Activated T-helper 17 cell treated with anti-CD3 and anti-CD28 coated beads, Interleukin-2, amount 50 U/mL, for 72 hours (primary cell): ENCODE results near the gene P2RY8. TPM values are rescaled to one million over a fixed set of nuclear protein-coding genes. Genes with fewer than 3 reads are reported as not detected.
A peak's percentile ranks its signal among the peaks of the same experiment; 100 is the strongest.
"Not testable (repeated sequence)": the region's sequence is repeated elsewhere in the genome, so short reads cannot be mapped to it uniquely, and the experiment has no call there.

Experiments used
- ATAC-seq: fragments of 150-1000 bp; cut with Tn5 transposase; replicated peaks from 2 replicates; pipeline ENCODE4 v1.10.0; 2021; ENCODE audit warnings: mild to moderate bottlenecking, moderate library complexity
- H3K27ac Mint-ChIP-seq: one replicate; pipeline ENCODE4 v1.8.0; 2022; ENCODE audit warnings: mixed read lengths
- H3K27me3 Mint-ChIP-seq: one replicate; pipeline ENCODE4 v1.8.0; 2022; ENCODE audit warnings: mixed read lengths
- H3K36me3 Mint-ChIP-seq: one replicate; pipeline ENCODE4 v1.8.0; 2022; ENCODE audit warnings: low read depth, mild to moderate bottlenecking, mixed read lengths
- H3K4me1 Mint-ChIP-seq: one replicate; pipeline ENCODE4 v1.8.0; 2022; ENCODE audit warnings: mixed read lengths
- H3K4me3 Mint-ChIP-seq: one replicate; pipeline ENCODE4 v1.8.0; 2022; ENCODE audit warnings: mild to moderate bottlenecking, mixed read lengths
- H3K9me3 Mint-ChIP-seq: one replicate; pipeline ENCODE4 v1.8.0; 2022; ENCODE audit warnings: mixed read lengths
- total RNA-seq, 2 donors: library from RNA; stranded (reverse); gene quantifications; one replicate each; pipeline ENCODE4 v1.2.3, GENCODE V29; 2022

The P2RY8 gene
- total RNA-seq, 2 donors from 2014 or later, result 89.0 to 105 TPM

- no peak for ATAC-seq
- Mint-ChIP-seq H3K9me3 (peaks cover 24% of the 10 kb centered on the region), H3K27ac (peak overlapping the region; percentile 96), H3K27me3 (no peaks in the 10 kb centered on the region), H3K4me3 (peak overlapping the region; percentile 54), H3K4me1 (peaks cover 59% of the 10 kb centered on the region), H3K36me3 (peaks cover 85% of the 10 kb centered on the region)
Observed at GRCh38 chrX:1477801-1478458, 59.1 kb downstream of the P2RY8 start.

GRCh38 chrX:1477229-1477628, 59.8 kb downstream of the P2RY8 start:
- Mint-ChIP-seq H3K36me3 (peaks cover 87% of the 10 kb centered on the region), H3K4me3 (no peak overlapping the region), H3K27ac (peak overlapping the region; percentile 96), H3K4me1 (peaks cover 65% of the 10 kb centered on the region), H3K27me3 (no peaks in the 10 kb centered on the region), H3K9me3 (peaks cover 24% of the 10 kb centered on the region)
- no peak for ATAC-seq

- peaks cover 87% of the 10 kb centered on the region for H3K36me3 Mint-ChIP-seq
- H3K27ac Mint-ChIP-seq, result peak overlapping the region; percentile 96
Observed at GRCh38 chrX:1476682-1477081, 60.3 kb downstream of the P2RY8 start.

GRCh38 chrX:1475881-1476280, 61.1 kb downstream of the P2RY8 start:
- no peak for ATAC-seq
- peaks cover 30% of the 10 kb centered on the region for H3K9me3 Mint-ChIP-seq
- H3K4me1 Mint-ChIP-seq, result peaks cover 72% of the 10 kb centered on the region
- no peak overlapping the region for H3K4me3 Mint-ChIP-seq
- H3K36me3 Mint-ChIP-seq, result peaks cover 84% of the 10 kb centered on the region
- H3K27ac Mint-ChIP-seq, result no peak overlapping the region
- no peaks in the 10 kb centered on the region for H3K27me3 Mint-ChIP-seq

More at GRCh38 chrX:1476682-1477081, 60.3 kb downstream of the P2RY8 start:
- Mint-ChIP-seq H3K4me3 (no peak overlapping the region), H3K27me3 (no peaks in the 10 kb centered on the region), H3K4me1 (peaks cover 68% of the 10 kb centered on the region), H3K9me3 (peaks cover 29% of the 10 kb centered on the region)
- no peak for ATAC-seq

GRCh38 chrX:1475481-1475880, 61.5 kb downstream of the P2RY8 start:
- no peak overlapping the region for H3K27ac Mint-ChIP-seq
- H3K36me3 Mint-ChIP-seq, result peaks cover 83% of the 10 kb centered on the region

GRCh38 chrX:1474593-1474992, 62.4 kb downstream of the P2RY8 start:
- not testable (repeated sequence) for H3K27ac Mint-ChIP-seq, ATAC-seq, H3K4me3 Mint-ChIP-seq, H3K27me3 Mint-ChIP-seq
- Mint-ChIP-seq H3K4me1 (peaks cover 64% of the 10 kb centered on the region), H3K9me3 (peaks cover 30% of the 10 kb centered on the region), H3K36me3 (peaks cover 83% of the 10 kb centered on the region)

More at GRCh38 chrX:1475481-1475880, 61.5 kb downstream of the P2RY8 start:
- Mint-ChIP-seq H3K27me3 (no peaks in the 10 kb centered on the region), H3K9me3 (peaks cover 30% of the 10 kb centered on the region), H3K4me1 (peaks cover 71% of the 10 kb centered on the region), H3K4me3 (no peak overlapping the region)
- ATAC-seq, result no peak

GRCh38 chrX:1472975-1473374, 64.0 kb downstream of the P2RY8 start:
- Mint-ChIP-seq H3K4me3 (peak overlapping the region; percentile 78), H3K4me1 (peaks cover 51% of the 10 kb centered on the region), H3K36me3 (peaks cover 80% of the 10 kb centered on the region), H3K9me3 (peaks cover 21% of the 10 kb centered on the region), H3K27me3 (no peaks in the 10 kb centered on the region), H3K27ac (peak overlapping the region; percentile 93)
- ATAC-seq, result no peak

GRCh38 chrX:1468250-1468772, 68.7 kb downstream of the P2RY8 start:
- H3K36me3 Mint-ChIP-seq, result peaks cover 93% of the 10 kb centered on the region
- peak; percentile 73 for ATAC-seq
- H3K9me3 Mint-ChIP-seq, result peaks cover 8% of the 10 kb centered on the region
- H3K4me1 Mint-ChIP-seq, result peaks cover 52% of the 10 kb centered on the region
- H3K27me3 Mint-ChIP-seq, result no peaks in the 10 kb centered on the region
- peak overlapping the region; percentile 78 for H3K4me3 Mint-ChIP-seq
- peak overlapping the region; percentile 93 for H3K27ac Mint-ChIP-seq

- peaks cover 51% of the 10 kb centered on the region for H3K4me1 Mint-ChIP-seq
- ATAC-seq, result no peak
- peak overlapping the region; percentile 78 for H3K4me3 Mint-ChIP-seq
- H3K36me3 Mint-ChIP-seq, result peaks cover 89% of the 10 kb centered on the region
- peaks cover 4% of the 10 kb centered on the region for H3K9me3 Mint-ChIP-seq
- H3K27ac Mint-ChIP-seq, result peak overlapping the region; percentile 93
- no peaks in the 10 kb centered on the region for H3K27me3 Mint-ChIP-seq
Observed at GRCh38 chrX:1466971-1467561, 69.9 kb downstream of the P2RY8 start.

GRCh38 chrX:1466232-1466661, 70.7 kb downstream of the P2RY8 start:
- peak overlapping the region; percentile 93 for H3K27ac Mint-ChIP-seq
- no peak for ATAC-seq
- no peaks in the 10 kb centered on the region for H3K9me3 Mint-ChIP-seq
- H3K36me3 Mint-ChIP-seq, result peaks cover 81% of the 10 kb centered on the region
- H3K4me3 Mint-ChIP-seq, result peak overlapping the region; percentile 78
- H3K4me1 Mint-ChIP-seq, result peaks cover 47% of the 10 kb centered on the region
- H3K27me3 Mint-ChIP-seq, result no peaks in the 10 kb centered on the region

GRCh38 chrX:1465286-1466231, 71.4 kb downstream of the P2RY8 start:
- peak overlapping the region; percentile 93 for H3K27ac Mint-ChIP-seq

GRCh38 chrX:1464971-1465285, 72.1 kb downstream of the P2RY8 start:
- peak overlapping the region; percentile 92 for H3K27ac Mint-ChIP-seq
- H3K27me3 Mint-ChIP-seq, result no peaks in the 10 kb centered on the region
- ATAC-seq, result no peak
- peak overlapping the region; percentile 78 for H3K4me3 Mint-ChIP-seq
- H3K36me3 Mint-ChIP-seq, result peaks cover 72% of the 10 kb centered on the region
- H3K9me3 Mint-ChIP-seq, result no peaks in the 10 kb centered on the region
- peaks cover 47% of the 10 kb centered on the region for H3K4me1 Mint-ChIP-seq

More at GRCh38 chrX:1465286-1466231, 71.4 kb downstream of the P2RY8 start:
- Mint-ChIP-seq H3K27me3 (no peaks in the 10 kb centered on the region), H3K4me3 (peak overlapping the region; percentile 78), H3K4me1 (peaks cover 47% of the 10 kb centered on the region), H3K36me3 (peaks cover 78% of the 10 kb centered on the region), H3K9me3 (no peaks in the 10 kb centered on the region)
- no peak for ATAC-seq

GRCh38 chrX:1464041-1464970, 72.7 kb downstream of the P2RY8 start:
- no peak for ATAC-seq
- Mint-ChIP-seq H3K4me1 (peaks cover 43% of the 10 kb centered on the region), H3K36me3 (peaks cover 65% of the 10 kb centered on the region), H3K9me3 (no peaks in the 10 kb centered on the region), H3K4me3 (peak overlapping the region; percentile 78), H3K27me3 (no peaks in the 10 kb centered on the region), H3K27ac (peak overlapping the region; percentile 92)
